Activated CD8-positive, alpha-beta memory T cell treated with anti-CD3 and anti-CD28 coated beads, Interleukin-2, amount 50 U/mL, for 48 hours (primary cell): ENCODE results near the gene ADGRF4.

Experiments
- DNase-seq: peaks from one replicate; pipeline ENCODE4 v3.0.0-alpha.2; 2020

The ADGRF4 gene, protein sequence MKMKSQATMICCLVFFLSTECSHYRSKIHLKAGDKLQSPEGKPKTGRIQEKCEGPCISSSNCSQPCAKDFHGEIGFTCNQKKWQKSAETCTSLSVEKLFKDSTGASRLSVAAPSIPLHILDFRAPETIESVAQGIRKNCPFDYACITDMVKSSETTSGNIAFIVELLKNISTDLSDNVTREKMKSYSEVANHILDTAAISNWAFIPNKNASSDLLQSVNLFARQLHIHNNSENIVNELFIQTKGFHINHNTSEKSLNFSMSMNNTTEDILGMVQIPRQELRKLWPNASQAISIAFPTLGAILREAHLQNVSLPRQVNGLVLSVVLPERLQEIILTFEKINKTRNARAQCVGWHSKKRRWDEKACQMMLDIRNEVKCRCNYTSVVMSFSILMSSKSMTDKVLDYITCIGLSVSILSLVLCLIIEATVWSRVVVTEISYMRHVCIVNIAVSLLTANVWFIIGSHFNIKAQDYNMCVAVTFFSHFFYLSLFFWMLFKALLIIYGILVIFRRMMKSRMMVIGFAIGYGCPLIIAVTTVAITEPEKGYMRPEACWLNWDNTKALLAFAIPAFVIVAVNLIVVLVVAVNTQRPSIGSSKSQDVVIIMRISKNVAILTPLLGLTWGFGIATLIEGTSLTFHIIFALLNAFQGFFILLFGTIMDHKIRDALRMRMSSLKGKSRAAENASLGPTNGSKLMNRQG

DNA sequence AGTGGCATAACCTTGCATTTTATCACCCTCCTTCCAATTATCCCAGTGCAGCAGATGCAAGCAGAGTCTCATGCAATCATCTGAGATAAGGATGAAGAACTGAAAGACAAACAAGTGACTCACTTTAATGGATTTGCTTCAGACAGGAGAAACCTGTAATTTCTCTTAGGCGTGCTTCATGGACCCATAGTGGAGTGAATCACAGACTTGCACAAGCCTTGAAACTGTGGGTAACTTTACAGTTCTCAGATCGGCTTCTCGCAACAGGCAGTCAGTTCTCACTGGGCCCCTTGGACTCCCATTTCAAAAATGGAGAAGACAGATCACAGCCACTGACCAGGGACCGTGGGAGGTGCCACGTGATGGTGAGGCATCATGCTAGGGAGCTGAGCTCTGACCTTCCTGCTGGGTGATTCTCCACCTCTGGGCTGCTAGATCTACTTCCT is at the start of gene ADGRF4:
Gene ADGRF4, plus strand, starts transcription at position 239 of the 446 bp plus-strand sequence. CDS start 8,666 bp downstream, outside the sequence.
- DNase-seq = no peak

DNA sequence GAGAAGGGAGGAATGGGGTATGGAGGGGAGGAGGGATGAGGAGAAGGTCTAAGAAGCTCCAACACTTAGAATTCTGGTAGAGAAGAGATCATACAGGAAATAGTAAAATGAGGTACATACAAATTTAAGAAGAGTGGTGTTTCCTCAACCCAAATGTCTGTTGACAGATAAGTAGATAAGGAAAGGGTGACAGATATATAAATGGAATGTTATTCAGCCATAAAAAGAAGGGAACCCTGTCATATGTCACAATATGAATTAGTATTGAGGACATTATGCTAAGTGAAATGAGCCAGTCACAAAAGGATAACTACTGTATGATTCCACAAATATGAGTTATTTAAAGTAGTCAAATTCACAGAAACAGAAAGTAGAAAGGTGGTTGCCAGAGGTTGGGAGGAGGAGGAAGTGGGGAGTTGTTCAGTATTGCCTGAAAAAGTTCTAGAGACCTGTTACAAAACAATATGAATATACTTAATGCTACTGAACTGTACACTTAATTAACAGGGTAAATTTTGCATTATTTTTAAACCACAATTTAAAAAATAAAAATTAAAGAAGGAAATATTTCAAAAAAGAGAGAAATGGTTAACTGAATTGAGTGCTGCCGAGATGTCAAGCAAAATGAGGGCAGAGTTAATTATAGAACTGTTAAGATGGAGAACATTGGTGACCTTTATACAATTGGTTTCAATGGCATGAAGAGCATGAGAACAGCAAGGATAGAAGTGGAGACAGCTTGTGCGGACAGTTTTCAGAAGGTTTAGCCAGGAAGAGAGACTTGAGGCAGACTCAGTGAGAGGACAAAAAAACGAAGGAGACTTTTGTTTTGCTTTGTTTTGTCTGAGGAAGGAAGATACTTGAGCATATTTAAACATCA is 47.6 kb upstream of the ADGRF4 start:
- no peak for DNase-seq

DNA sequence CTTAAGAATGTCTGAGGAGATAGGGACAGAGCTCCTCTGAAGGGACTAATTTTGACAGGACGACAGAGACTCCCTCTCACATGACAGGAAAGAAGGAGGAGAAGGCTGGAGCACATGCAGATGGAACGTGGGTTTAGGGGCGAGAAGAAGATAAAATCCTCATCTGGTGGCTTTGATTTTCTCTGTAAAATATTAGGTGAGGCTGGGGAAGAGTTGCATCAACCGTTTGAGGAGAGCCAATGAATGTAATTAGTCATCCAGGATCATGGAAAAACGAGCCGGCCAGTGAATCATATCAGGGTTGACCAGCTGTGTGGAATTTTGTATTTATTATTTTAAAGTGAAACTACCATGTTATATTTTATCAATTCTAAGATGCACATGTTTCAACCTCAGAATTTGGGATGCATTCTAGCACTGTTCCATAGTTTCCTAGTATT is 46.9 kb upstream of the ADGRF4 start:
- DNase-seq = no peak

DNA sequence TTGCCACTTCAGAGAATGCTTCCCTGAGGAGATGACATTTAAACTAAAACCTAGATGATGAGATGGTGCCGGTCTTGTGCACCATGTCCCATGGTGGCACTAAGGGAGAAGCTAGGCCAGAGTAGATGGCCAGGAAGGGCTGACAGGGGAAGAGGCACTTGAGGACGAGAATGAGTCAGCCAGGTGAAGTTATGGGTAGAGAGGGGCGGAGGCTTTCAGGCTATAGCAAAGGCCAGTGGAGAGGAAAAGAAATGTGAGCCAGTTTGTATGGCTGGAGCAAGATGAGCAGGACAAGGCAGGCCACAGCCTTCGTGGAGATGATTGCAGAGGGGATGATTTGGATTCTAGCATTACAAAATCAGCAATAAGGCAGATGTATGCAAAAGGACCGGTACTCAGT is 44.7 kb upstream of the ADGRF4 start:
- no peak for DNase-seq

DNA sequence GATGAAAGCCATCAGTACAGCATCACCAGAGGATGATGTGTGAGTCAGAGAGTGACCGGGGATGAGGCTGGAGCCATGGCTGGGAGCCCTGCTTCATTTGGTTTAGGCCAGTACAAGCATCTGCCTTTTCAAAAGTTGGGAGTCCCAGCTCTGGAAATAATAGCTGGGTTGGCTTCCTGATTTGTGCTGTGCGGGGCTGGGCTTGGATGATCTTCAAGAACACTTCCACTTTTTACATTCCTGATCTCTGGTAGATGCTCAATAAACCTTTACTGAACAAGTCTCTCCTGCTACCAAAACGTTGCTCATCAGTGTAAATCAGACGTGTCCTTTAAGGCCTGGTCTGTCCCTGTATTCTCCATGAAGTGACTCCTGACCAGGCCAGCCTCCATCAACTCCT is 44.1 kb upstream of the ADGRF4 start:
- no peak for DNase-seq

DNA sequence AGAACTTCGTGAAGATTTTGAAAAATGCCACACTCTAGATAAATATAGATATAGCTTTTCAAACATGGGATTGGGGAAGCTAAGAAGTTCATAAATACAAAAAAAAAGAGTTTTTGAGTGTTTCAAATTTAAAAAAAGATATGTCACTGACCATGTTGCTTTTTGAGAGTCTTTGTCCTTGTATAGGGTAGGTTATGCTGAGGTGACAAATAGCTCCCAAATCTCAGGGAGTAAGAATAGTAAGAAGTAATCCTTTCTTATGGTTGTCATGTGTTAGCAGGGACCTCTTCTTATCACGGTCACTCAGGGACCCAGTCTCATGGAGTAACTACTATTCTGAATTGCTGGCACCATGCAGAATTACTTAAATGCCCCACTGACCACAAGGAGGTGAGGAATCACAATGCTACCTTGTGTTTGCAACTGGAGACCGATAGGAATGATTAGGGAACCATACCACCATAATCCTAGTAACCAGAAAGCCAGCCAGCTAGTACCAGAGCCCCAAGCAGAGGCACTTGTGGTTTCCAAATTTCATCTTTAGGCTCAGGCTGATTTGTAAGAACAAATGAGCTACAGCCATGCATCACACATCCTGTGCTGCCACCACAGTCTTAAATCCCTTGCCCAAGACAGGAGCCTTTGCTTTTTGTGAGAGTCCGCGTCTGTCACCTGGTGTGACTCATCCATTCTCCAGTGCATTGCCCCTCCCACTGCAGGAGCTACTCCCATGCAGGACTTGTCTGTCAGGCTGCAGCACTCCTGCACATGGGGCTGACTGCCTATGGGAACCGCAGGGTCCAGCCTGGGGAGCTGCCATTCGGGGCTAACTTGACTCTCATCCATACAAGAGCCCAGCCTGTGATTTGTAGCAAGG is 42.4 kb upstream of the ADGRF4 start:
- peak; percentile 57 for DNase-seq

DNA sequence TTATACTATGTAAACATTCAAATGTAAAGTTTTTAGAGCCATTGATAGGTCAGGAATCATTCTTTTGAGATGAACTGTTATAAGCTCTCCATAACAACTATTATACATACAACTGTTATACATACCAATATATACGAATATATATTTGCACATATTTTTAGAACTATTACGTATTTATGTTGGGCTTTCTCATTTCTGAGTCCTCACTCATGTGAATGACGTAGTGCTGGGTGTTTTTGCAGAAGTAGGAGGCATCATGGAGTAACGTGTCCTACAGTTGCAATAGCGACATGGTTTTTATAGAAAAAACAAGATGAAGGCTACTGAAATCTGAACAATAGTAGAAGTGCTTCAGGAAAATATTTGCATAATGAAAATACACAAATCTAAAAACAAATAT is 36.4 kb upstream of the ADGRF4 start:
- DNase-seq = no peak

DNA sequence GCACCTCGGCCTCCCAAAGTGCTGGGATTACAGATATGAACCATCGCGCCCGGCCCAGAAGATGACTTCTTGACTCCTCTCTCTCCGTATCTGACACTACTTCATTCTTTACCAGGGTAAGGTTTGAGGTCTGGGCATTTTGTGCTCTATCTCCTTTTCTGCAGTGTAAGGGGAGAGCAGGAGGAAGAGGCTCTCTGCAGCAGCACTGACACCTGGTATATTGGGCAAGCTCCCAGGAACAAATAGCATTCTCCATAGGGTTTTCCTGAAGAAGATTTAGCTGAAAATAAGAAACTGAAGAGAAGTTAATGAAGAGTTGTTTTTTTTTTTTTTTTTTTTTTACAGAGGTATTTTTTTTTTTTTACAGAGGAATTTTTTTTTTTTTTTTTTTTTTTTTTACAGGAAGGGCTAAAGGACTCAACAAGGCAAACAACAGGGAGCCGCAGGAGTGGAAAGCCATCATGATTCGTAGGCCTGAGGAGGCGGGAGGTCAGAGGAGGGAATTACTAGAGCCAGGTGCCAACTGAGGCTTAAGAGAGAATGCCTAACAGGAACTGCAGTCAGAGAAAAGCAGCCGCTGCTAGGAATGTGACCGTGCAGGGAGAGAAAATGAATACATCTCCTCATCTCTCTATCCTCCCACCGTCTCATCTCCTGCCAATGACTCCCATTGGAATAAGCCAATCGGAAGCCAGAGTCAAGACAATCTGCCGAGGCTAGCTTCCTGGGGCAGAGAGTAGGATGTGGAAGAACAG is 34.7 kb upstream of the ADGRF4 start:
- no peak for DNase-seq

DNA sequence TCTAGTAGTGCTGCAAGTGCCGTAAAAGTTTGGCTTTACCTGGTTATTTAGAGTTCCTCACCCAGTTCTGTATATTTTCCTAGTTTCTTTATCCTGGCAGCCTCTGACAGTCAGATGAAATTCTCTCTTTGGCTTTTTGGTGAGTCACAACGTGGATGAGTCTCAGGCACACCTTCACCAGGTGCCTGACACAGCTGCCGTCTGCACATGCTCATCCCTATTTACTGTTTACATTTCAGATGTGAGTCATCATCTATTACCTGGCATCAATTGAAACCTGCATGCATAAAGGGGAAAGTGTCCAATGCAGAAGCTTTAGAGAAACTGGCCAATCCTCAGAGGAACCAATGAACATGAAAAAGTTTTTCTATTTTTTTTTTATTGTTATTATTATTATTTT is 33.3 kb upstream of the ADGRF4 start:
- no peak for DNase-seq

DNA sequence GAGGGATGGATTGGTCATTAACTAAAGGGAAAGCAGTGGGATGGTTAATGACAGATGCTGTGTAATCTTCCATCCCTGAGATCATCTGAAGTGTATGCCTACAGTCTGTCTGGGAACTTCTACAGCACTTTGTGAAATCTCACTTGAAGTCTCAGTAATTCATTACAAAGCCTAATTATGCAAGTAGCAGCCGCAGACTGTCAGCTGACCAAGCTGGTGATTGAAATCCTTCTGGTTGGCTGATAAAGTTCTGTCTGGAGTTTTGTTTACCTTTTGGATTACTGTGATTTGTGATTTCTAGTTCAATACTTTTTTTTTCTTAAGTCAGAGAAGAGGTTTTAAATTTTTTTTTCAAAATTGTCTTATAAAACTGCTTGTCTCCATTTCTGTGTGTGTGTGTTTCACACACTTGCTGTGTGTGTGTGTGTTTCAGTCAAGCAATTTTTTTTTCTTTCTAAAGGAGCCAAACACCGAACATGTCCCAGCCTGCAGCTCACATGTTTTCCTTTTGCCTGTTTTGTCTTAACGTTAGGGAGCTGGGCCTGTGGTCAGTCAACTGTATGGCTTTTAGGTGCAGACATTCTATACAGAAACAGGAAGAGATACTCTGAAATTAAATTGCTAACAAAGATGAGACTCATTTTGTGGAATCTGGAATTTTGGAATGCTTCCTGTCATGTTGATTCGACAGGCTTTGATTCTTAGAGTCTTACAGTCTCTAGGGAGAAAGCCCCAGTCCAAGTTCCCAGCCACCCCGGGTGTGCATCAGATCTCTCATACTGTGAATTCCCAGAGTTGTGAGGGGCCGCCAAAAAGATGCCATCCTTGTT is 28.5 kb upstream of the ADGRF4 start:
- no peak for DNase-seq

DNA sequence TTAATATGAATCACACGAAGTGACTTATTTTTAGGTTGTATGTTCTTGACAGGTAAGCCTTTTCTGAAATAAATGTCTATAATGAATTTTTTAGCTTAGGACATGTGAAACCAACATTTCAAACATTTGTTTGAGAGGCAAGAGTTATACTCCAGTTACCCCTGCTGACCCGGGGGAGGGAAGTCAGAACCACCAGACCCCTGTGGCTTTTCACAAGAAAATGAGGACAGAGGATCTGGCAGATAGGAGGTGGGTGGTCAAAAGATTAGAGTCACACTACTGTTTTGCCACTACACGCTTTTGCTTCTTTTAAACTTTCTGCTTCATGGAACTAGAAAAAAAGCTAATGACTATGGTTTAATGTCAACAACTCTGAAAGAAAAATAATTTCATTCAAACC is 27.5 kb upstream of the ADGRF4 start:
- no peak for DNase-seq

DNA sequence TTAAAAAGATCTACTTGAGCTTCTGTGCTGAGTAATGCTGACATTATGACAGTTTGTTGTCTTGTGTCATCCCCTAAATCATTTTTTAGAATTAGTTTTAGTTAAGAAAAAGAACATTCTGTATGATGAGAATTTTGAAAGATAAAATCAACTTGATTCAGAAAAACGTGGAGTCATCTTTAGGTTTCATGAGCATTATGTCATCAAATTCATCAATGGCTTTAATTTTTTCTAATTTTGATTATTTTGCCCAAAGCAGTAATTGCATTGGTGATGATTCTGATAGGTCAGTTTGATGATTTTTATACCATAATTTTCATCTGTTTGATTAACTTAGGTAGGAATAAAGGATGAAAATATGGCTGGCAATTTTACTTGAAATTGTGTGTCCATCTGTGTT is 26.6 kb upstream of the ADGRF4 start:
- no peak for DNase-seq

DNA sequence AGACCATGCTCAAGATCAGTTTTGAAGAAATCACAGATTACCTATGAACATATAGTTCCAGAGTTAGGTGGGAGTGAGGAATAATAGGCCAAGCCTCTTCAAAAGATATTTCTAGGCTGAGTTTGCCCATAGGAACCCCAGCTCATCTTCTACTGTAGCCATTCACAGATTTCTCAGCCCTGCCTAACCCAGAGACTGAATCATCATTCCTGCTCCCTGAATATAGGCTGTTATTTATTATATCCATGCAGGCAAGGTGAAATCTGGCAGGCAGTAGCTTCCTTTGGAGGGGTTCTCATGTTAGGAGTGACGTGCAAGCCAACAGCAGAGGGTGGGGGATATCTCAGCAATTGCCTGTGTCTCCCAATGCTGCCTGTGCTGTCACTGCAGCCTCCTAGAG is 25.6 kb upstream of the ADGRF4 start:
- no peak for DNase-seq

DNA sequence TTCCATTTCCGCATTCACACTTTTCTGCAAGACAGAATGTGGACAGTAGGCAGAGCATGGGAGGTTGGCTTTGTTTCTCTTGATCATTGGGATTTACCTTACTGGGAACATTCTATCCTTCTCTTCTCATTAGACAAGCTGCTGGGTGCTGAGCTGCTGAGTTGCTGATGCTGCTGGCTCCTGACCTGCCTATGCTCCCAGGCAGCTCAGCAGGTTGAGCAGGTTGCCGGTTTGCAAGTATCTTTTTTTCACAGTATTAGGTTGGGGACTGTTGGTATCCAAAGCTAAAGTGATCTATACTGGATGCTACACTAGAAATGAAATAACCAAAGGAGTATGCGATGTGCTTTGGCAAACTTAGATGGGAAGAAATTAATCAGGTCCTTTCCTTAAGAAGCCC is 23.7 kb upstream of the ADGRF4 start:
- no peak for DNase-seq

DNA sequence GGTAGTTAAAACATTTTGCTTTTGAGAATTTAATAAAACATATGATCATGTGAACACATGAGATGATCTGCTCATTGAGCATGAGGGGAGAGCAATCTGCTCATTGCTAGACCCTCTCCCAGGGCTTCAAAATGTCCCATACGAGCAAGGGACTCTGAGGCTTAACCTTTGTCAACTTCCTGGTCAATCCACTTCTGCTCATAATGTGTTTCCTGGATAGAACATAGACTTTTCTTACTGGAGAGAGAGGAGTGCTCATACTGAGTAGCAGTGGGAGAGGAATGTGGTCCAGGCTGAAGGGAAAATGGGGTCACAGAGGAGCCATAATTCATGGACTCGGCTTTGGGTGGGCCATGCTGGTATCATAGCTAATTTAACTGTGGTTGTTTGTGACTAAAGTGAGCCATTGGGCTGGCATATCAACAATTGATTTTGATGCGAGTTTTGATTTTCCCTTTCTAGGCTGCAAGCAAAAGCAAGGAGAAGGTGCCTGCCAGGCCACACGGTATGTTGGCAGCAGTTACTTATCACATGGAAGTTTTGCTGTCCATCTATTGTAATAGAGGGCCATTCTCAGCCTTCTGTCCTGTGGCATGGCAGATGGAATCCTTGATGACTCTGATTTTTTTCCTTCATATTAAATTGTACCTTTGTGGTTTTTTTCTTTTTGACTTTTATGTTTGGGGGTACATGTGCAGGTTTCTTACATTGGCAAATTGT is 20.8 kb upstream of the ADGRF4 start:
- DNase-seq = no peak

DNA sequence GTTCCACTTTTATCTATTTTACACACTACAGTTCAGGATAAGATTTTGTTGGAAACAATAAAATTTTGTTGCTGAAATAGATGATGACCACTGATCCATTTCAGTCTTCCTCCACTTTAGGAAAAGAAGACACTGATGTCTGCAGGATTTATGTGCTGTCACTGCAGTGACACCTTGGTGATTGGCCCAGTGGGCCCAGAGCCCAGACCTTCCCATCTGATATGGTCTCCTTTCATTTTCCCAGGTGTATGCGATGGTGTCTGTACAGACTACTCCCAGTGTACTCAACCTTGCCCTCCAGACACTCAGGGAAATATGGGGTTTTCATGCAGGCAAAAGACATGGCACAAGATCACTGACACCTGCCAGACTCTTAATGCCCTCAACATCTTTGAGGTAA is 19.6 kb upstream of the ADGRF4 start:
- DNase-seq = no peak

DNA sequence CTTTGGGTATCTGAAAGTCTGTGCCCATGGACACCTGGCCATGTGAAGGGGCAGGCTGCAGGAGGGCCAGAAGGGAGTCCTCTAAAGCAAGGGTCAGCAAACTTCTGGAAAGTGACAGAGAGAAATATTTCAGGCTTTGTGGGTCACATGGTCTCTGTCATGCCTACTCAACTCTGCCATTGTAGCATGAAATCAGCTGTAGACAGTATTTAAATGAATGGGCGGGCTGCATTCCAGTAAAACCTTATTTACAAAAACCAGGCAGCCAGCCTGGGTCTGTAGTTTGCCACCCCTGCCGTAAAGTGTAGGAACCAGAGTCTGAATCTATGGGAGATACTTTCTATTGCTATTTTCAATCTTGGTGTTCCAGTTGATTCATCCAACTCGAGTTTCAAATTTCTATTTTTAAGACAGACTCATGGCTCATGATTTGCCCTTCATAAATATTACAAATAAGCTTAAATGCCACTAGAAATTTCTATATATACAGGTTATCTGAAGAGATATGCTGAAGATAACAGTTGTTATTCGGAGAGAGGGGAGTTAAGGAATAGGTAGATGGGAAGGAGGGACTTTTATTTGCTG is 19.0 kb upstream of the ADGRF4 start:
- no peak for DNase-seq

DNA sequence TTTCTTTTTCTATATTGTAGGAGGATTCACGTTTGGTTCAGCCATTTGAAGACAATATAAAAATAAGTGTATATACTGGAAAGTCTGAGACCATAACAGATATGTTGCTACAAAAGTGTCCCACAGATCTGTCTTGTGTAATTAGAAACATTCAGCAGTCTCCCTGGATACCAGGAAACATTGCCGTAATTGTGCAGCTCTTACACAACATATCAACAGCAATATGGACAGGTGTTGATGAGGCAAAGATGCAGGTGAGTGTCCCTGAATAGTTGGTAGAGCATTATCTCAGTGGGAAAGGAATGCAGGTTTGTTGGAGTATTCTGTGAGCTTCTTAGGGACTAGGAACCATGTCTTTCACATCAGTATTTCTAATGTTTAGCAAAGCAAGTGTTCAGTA is 18.3 kb upstream of the ADGRF4 start:
- no peak for DNase-seq

DNA sequence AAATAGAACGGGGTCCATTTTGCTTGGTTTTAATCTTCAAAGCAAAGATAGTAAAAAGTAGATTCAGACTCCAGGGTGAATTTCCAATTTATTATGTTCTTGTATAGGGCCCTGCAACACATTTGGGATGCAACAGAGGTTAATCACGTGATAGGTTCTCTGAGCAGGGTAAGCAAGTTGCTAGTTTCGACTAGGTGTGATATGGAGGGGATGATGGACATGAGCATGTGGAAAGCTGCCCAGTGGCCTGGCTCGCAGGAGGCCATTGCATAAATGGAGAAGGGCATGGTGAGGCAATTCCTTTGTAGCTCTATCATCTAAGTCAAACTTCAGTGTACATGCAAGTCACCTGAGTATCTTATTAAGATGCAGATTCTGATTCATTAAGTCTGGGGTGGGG is 17.7 kb upstream of the ADGRF4 start:
- DNase-seq = no peak
